GM12878 (cell line): ENCODE results near the gene LSM7. TPM values are rescaled to one million over a fixed set of nuclear protein-coding genes. Genes with fewer than 3 reads are reported as not detected.

ENCODE experiments used
- ATAC-seq: fragments of 200-7000 bp; cut with Tn5 transposase; 3 replicates; pipeline ENCODE4 v1.9.1; 2020; ENCODE audit warnings: mild to moderate bottlenecking, moderate library complexity
- BruUV-seq: library from RNA; stranded (reverse); fragments of 400-500 nt; replicated peaks from 2 replicates; lab custom pipeline; 2021; lab: Mats Ljungman, UMichigan
- CTCF ChIA-PET: fragments of 300-600 bp; sonication (Branson Sonifier 250); formaldehyde crosslinking; extraction: SDS; loops from one replicate; lab custom pipeline; 2021; ENCODE audit warnings: inconsistent platforms; lab: Yijun Ruan, JAX
- POLR2A ChIA-PET: fragments of 350-600 bp; formaldehyde crosslinking; extraction: SDS; loops from one replicate; lab custom pipeline; 2021; ENCODE audit warnings: inconsistent platforms; lab: Charles Lee
- RAD21 ChIA-PET: fragments of 300-600 bp; sonication (Branson Sonifier 250); formaldehyde crosslinking; loops from one replicate; lab custom pipeline; 2023; ENCODE audit warnings: antibody characterized with exemption; ENCODE audit not compliant: unreplicated experiment; lab: Charles Lee
- SMC1A ChIA-PET: fragments of 300-600 bp; sonication (Branson Sonifier 250); formaldehyde crosslinking; loops from one replicate; lab custom pipeline; 2023; ENCODE audit not compliant: unreplicated experiment, uncharacterized antibody; lab: Charles Lee
- DNase-seq: peaks from one replicate; pipeline ENCODE4 v3.0.0-alpha.2; 2011; ENCODE audit warnings: low read depth, low spot score
- FAIRE-seq: peaks from 3 replicates; lab custom pipeline; 2011; peaks lifted over from hg19 to GRCh38; lab: Jason Lieb, UNC
- H2AFZ ChIP-seq: 2 replicates; pipeline ENCODE4 v1.6.0; 2011; ENCODE audit warnings: low read depth, low read length, control low read depth; ENCODE audit not compliant: control insufficient read depth
- H3K27ac ChIP-seq: 2 replicates; pipeline ENCODE4 v1.5.1; 2011; ENCODE audit warnings: control low read depth; ENCODE audit not compliant: control insufficient read depth, insufficient read depth
- H3K27me3 ChIP-seq, 2 experiments: replicated peaks in 1 of 2; 2 replicates each; pipeline versions ENCODE4 v1.6.0 to v1.6.1; 2011; ENCODE audit warnings: low read length in 1 of 2; ENCODE audit not compliant: control insufficient read depth in 2 of 2, insufficient read depth in 2 of 2
- H3K36me3 ChIP-seq, 2 experiments: 2 replicates each; pipeline ENCODE4 v1.5.1; 2011; ENCODE audit warnings: low read length in 1 of 2; ENCODE audit not compliant: control insufficient read depth in 2 of 2, insufficient read depth in 2 of 2
- H3K4me1 ChIP-seq: 2 replicates; pipeline ENCODE4 v1.6.1; 2011; ENCODE audit warnings: mild to moderate bottlenecking, low read length, moderate library complexity, mixed read lengths; ENCODE audit not compliant: control insufficient read depth, insufficient read depth
- H3K4me2 ChIP-seq: 2 replicates; pipeline ENCODE4 v1.6.0; 2011; ENCODE audit warnings: control low read depth; ENCODE audit not compliant: control insufficient read depth, insufficient read depth
- H3K4me3 ChIP-seq: fragments of 200-600 bp; sonication (generic); 2 replicates; pipeline ENCODE4 v1.5.1; 2016
- H3K79me2 ChIP-seq: 2 replicates; pipeline ENCODE4 v1.6.0; 2011; ENCODE audit warnings: low read length; ENCODE audit not compliant: control insufficient read depth, insufficient read depth
- H3K9ac ChIP-seq: 2 replicates; pipeline ENCODE4 v1.8.0; 2011; ENCODE audit warnings: low read length, control low read depth, mixed read lengths; ENCODE audit not compliant: control insufficient read depth, insufficient read depth
- H3K9me3 ChIP-seq: replicated peaks from 3 replicates; pipeline ENCODE4 v1.5.1; 2011; ENCODE audit warnings: mild to moderate bottlenecking, low read length; ENCODE audit not compliant: control insufficient read depth, insufficient read depth
- H4K20me1 ChIP-seq: 2 replicates; pipeline ENCODE4 v1.6.0; 2011; ENCODE audit not compliant: control insufficient read depth, insufficient read depth
- ASH2L ChIP-seq: fragments of 300-600, 200-600 bp; sonication (generic); IDR thresholded peaks from 2 replicates; pipeline ENCODE4 v1.6.1; 2017; ENCODE audit warnings: low read depth, mild to moderate bottlenecking, borderline replicate concordance
- ATF7 ChIP-seq: fragments of 450-650 bp; IDR thresholded peaks from 2 replicates; pipeline ENCODE4 v1.6.1; 2016; ENCODE audit warnings: low read depth, mild to moderate bottlenecking
- E4F1 ChIP-seq: fragments of 450-650 bp; IDR thresholded peaks from 2 replicates; pipeline ENCODE4 v1.6.1; 2018; ENCODE audit warnings: borderline replicate concordance, mild to moderate bottlenecking; ENCODE audit not compliant: partially characterized antibody
- ESRRA ChIP-seq: IDR thresholded peaks from 2 replicates; pipeline ENCODE4 v1.6.1; 2012; ENCODE audit warnings: mild to moderate bottlenecking, low read length, improper control_type of control experiment
- LARP7 ChIP-seq: fragments of 450-650 bp; IDR thresholded peaks from 2 replicates; pipeline ENCODE4 v1.6.1; 2017; ENCODE audit warnings: mild to moderate bottlenecking
- MEF2B ChIP-seq: fragments of 450-650 bp; IDR thresholded peaks from 2 replicates; pipeline ENCODE4 v1.6.1; 2018; ENCODE audit warnings: mild to moderate bottlenecking, moderate library complexity; ENCODE audit not compliant: partially characterized antibody, poor library complexity, severe bottlenecking
- POU2F2 ChIP-seq: IDR thresholded peaks from 3 replicates; pipeline ENCODE4 v1.6.1; 2011; ENCODE audit warnings: low read depth, mild to moderate bottlenecking, low read length, borderline replicate concordance
- RFX5 ChIP-seq: IDR thresholded peaks from 2 replicates; pipeline ENCODE4 v1.6.1; 2011; ENCODE audit warnings: low read depth, low read length, improper control_type of control experiment
- SMAD5 ChIP-seq: IDR thresholded peaks from 2 replicates; pipeline ENCODE4 v1.6.1; 2016; ENCODE audit warnings: antibody characterized with exemption, low read depth
- TAF1 ChIP-seq: IDR thresholded peaks from 2 replicates; pipeline ENCODE4 v1.6.1; 2011; ENCODE audit warnings: mild to moderate bottlenecking, low read depth, low read length, borderline replicate concordance
- TCF12 ChIP-seq: IDR thresholded peaks from 2 replicates; pipeline ENCODE4 v1.6.1; 2011; ENCODE audit warnings: low read depth, mild to moderate bottlenecking, low read length
- ZSCAN29 ChIP-seq: fragments of 450-650 bp; IDR thresholded peaks from 2 replicates; pipeline ENCODE4 v1.6.1; 2017; ENCODE audit warnings: mild to moderate bottlenecking, moderate library complexity
- WGBS: methylation state at CpG from one replicate; pipeline ENCODE4 v1.1.6; 2016; ENCODE audit warnings: low lambda C conversion rate; ENCODE audit not compliant: insufficient replicate concordance, insufficient coverage; ENCODE audit errors: missing lambda C conversion rate; 5-methylcytosine and 5-hydroxymethylcytosine counted together
- in situ Hi-C: fragments of 300-500 bp; cut with MboI; formaldehyde crosslinking; loops from 9 replicates; pipeline ENCODE4 v1.14.3; 2018; ENCODE audit warnings: mixed read lengths
- intact Hi-C: fragments of 100-400 bp; cut with micrococcal nuclease; formaldehyde crosslinking; loops from one replicate; pipeline ENCODE4 v1.14.2; 2022; ENCODE audit not compliant: unreplicated experiment
- polyA plus RNA-seq, 11 experiments: library from polyadenylated mRNA; depleted of rRNA in 4 of 11; unstranded in 6 of 11; stranded (reverse) in 5 of 11; fragments of >200 nt; fragmentation: Nextera tagmentation in 4 of 11; fragmentation: Illumina TruSeq in 1 of 11; extraction: Ambion mirVana in 4 of 11; extraction: Trizol in 1 of 11; gene quantifications; 1 replicate in 1 of 11; 2 replicates in 10 of 11; pipeline versions ENCODE4 v1.2.1 to v1.2.3, GENCODE V29; 2011 to 2016; ENCODE audit warnings: inconsistent platforms in 2 of 11, missing spikeins in 2 of 11, low read depth in 1 of 11
- total RNA-seq, 4 experiments: library from RNA; depleted of rRNA in 3 of 4; stranded (reverse); fragments of >200 nt in 3 of 4; fragmentation: Illumina TruSeq in 1 of 4; extraction: Trizol in 1 of 4; gene quantifications; 2 replicates each; pipeline versions ENCODE4 v1.2.1 to v1.2.3, GENCODE V29; 2013 to 2021

LSM7 gene
- total and polyA plus RNA-seq, 10 of the 15 experiments (the other 5 are each of a cell fraction or from before 2014, with no cell fraction given): 24.4 to 424 (median 217) TPM

DNA sequence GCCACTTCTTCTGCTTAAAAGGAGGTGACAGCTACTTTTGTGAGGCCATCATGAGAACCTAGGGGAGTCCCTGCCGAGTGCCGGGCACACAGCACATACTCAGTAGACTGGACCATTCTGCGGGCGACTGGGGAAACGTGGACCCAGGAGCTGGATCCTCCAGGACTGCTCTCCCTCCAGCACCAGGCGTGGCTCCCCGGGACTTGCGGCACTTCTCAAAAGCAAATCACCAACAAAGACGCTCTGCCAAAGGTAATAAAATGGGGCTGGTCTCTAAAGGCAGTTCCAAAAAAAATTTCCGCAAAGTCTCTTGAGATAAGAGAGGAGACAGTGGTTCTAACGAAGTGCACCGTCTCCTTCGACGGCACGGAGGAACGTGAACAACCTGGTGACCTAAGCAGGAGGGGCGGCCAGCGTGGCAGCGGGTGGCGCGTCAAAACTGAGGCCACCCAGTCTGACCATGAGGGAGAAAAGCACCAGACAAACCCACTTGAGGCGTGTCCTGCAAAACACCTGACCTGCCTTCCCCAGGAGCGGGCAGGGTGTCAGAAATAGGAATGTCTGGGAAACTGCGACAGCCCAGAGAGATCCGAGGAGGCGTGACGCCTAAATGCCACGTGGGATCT is 30.3 kb upstream of the LSM7 start:
- SMC1A ChIA-PET: no interaction called here
- Histone ChIP-seq H3K9me3 (no peaks in the 10 kb centered on the region; the same call in 2 of the 3 replicates), H3K36me3 (no peaks in the 10 kb centered on the region), H2AFZ (no peak overlapping the region), H3K79me2 (no peaks in the 10 kb centered on the region), H3K9ac (no peak overlapping the region), H4K20me1 (no peaks in the 10 kb centered on the region), H3K27me3 (no peaks in the 10 kb centered on the region), H3K27ac (no peak overlapping the region), H3K4me3 (no peak overlapping the region), H3K4me2 (no peak overlapping the region), H3K4me1 (no peaks in the 10 kb centered on the region)
- RAD21 ChIA-PET: no interaction called here
- FAIRE-seq (no peak), ATAC-seq (no peak), DNase-seq (no peak)
- 66% methylated on average over 28 of the region's 28 CpGs for WGBS
- POLR2A ChIA-PET: no interaction called here
- CTCF ChIA-PET: no interaction called here
- no TSS peak for BruUV-seq
- intact Hi-C loops (no loop called here), in situ Hi-C loops (no loop called here)
- TF ChIP-seq ESRRA (no peak), POU2F2 (no peak), LARP7 (no peak), ATF7 (no peak), TAF1 (no peak), TCF12 (no peak), E4F1 (no peak), MEF2B (no peak), ZSCAN29 (no peak), ASH2L (no peak), RFX5 (no peak), SMAD5 (no peak)
